ENCODE measurements around the gene RAD9B.
"Not testable (repeated sequence)": the region's sequence is repeated elsewhere in the genome, so short reads cannot be mapped to it uniquely, and the experiment has no call there.

RAD9B gene

GRCh38 chr12:110505332-110505731 lies 3.2 kb downstream of the RAD9B start:
- no peak for DNase-seq (ENCODE audit: low read depth)
- no peak overlapping the region for H3K4me3 ChIP-seq (ENCODE audit: low read depth, low read length)
- TF ChIP-seq CTCF (conservative IDR thresholded peaks at IDR 0.05; ENCODE audit: low read depth, low read length): no peak

GRCh38 chr12:110508071-110508586 lies 6.0 kb downstream of the RAD9B start:
- DNase-seq (ENCODE audit: low read depth): no peak
- TF ChIP-seq CTCF (conservative IDR thresholded peaks at IDR 0.05; ENCODE audit: low read depth, low read length): no peak
- H3K4me3 ChIP-seq (ENCODE audit: low read depth, low read length): no peak overlapping the region

- no peak overlapping the region for H3K4me3 ChIP-seq (ENCODE audit: low read depth, low read length)
- DNase-seq (ENCODE audit: low read depth): no peak
- no peak for TF ChIP-seq CTCF (conservative IDR thresholded peaks at IDR 0.05; ENCODE audit: low read depth, low read length)
Measured at GRCh38 chr12:110513842-110514241, 11.7 kb downstream of the RAD9B start.

GRCh38 chr12:110514363-110514762 lies 12.2 kb downstream of the RAD9B start:
- TF ChIP-seq CTCF (conservative IDR thresholded peaks at IDR 0.05; ENCODE audit: low read depth, low read length): no peak
- no peak for DNase-seq (ENCODE audit: low read depth)

GRCh38 chr12:110516995-110517394 lies 14.9 kb downstream of the RAD9B start:
- no peak for TF ChIP-seq CTCF (conservative IDR thresholded peaks at IDR 0.05; ENCODE audit: low read depth, low read length)
- no peak overlapping the region for H3K4me3 ChIP-seq (ENCODE audit: low read depth, low read length)
- DNase-seq (ENCODE audit: low read depth): no peak

More at GRCh38 chr12:110514363-110514762, 12.2 kb downstream of the RAD9B start:
- H3K4me3 ChIP-seq (ENCODE audit: low read depth, low read length): no peak overlapping the region

- not testable (repeated sequence) for H3K4me3 ChIP-seq (ENCODE audit: low read depth, low read length); DNase-seq (ENCODE audit: low read depth)
Measured at GRCh38 chr12:110518014-110518413, 15.9 kb downstream of the RAD9B start.

GRCh38 chr12:110520876-110521712 lies 19.0 kb downstream of the RAD9B start:
- not testable (repeated sequence) for H3K4me3 ChIP-seq (ENCODE audit: low read depth, low read length); DNase-seq (ENCODE audit: low read depth)

- no peak overlapping the region for H3K4me3 ChIP-seq (ENCODE audit: low read depth, low read length)
- DNase-seq (ENCODE audit: low read depth): no peak
- no peak for TF ChIP-seq CTCF (conservative IDR thresholded peaks at IDR 0.05; ENCODE audit: low read depth, low read length)
Measured at GRCh38 chr12:110528277-110528839, 26.2 kb downstream of the RAD9B start.
